Measurements from ENCODE around the gene ZNF700.

The ZNF700 gene

DNA sequence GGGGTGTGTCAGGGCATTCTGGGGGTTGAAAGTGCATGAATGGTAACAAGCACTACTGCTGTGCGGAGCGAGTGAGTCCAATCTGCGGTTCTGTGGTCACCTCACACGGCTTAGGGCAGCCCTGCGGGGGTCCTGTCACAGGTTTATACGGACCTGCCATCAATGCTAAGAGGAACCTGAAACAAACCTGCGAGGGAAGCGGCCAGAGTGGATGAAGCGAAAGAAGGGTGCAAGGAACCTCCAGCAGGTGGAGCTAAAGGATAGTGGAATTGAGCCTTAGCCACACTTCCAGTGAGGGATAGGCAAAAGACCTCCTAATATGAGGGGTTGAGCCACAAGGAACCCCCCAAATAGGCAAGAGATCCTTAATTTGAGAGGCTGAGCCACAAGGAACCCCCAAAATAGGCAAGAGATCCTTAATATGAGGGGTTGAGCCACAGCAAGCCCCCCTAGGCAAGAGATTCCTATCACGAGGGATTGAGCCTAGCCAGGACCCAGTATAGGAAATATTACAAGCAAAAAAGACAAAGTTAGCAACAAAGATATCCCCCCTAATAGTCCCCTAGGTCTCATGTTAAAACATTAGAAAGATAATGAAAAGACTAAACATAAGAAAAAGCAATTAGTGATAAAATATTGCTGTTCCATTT lies 43.6 kb upstream of the ZNF700 start:
- Histone ChIP-seq H3K4me2 (ENCODE audit: low read depth, low read length) (peak overlapping the region; percentile 37), H3K27ac (ENCODE audit: low read length) (no peak overlapping the region)

GRCh38 chr19:11882606-11883005 lies 42.3 kb upstream of the ZNF700 start:
- Histone ChIP-seq H3K9me2 (replicated peaks; ENCODE audit: insufficient read depth, low read length) (no peaks in the 10 kb centered on the region), H3K36me3 (replicated peaks; ENCODE audit: insufficient read depth, low read length) (no peaks in the 10 kb centered on the region), H3K4me3 (ENCODE audit: low read length) (no peak overlapping the region), H4K20me1 (ENCODE audit: insufficient read depth, low read length) (no peaks in the 10 kb centered on the region), H3F3A (ENCODE audit: insufficient read depth, low read length) (no peaks in the 10 kb centered on the region), H3K27me3 (replicated peaks; ENCODE audit: insufficient read depth, low read length) (no peaks in the 10 kb centered on the region), H3K27ac (ENCODE audit: low read length) (no peak overlapping the region), H3K9me3 (replicated peaks; ENCODE audit: insufficient read depth, low read length) (no peaks in the 10 kb centered on the region), H2AFZ (ENCODE audit: low read length) (no peak overlapping the region), H3K4me2 (ENCODE audit: low read depth, low read length) (no peak overlapping the region), H3K79me2 (ENCODE audit: low read length) (no peaks in the 10 kb centered on the region), H3K4me1 (ENCODE audit: low read length) (no peaks in the 10 kb centered on the region), H3K9ac (ENCODE audit: low read length) (no peak overlapping the region)
- no peak for DNase-seq
- no peak for TF ChIP-seq EZH2phosphoT487 (IDR thresholded peaks at IDR 0.05; ENCODE audit: low read length)
- TF ChIP-seq CTCF (IDR thresholded peaks at IDR 0.05; ENCODE audit: low read length) = no peak
- no peak for TF ChIP-seq EZH2 (optimal IDR thresholded peaks at IDR 0.05; ENCODE audit: low read depth, low read length)

More for the DNA sequence above, 43.6 kb upstream of the ZNF700 start:
- H4K20me1 ChIP-seq (ENCODE audit: insufficient read depth, low read length) = no peaks in the 10 kb centered on the region
- H3K9me2 ChIP-seq (replicated peaks; ENCODE audit: insufficient read depth, low read length) = no peaks in the 10 kb centered on the region
- H3K79me2 ChIP-seq (ENCODE audit: low read length) = no peaks in the 10 kb centered on the region
- no peak for TF ChIP-seq EZH2phosphoT487 (IDR thresholded peaks at IDR 0.05; ENCODE audit: low read length)
- peak; percentile 82 for TF ChIP-seq CTCF (IDR thresholded peaks at IDR 0.05; ENCODE audit: low read length)
- H3K36me3 ChIP-seq (replicated peaks; ENCODE audit: insufficient read depth, low read length) = no peaks in the 10 kb centered on the region
- H3K9me3 ChIP-seq (replicated peaks; ENCODE audit: insufficient read depth, low read length) = no peaks in the 10 kb centered on the region
- H3K9ac ChIP-seq (ENCODE audit: low read length) = no peak overlapping the region
- no peaks in the 10 kb centered on the region for H3K27me3 ChIP-seq (replicated peaks; ENCODE audit: insufficient read depth, low read length)
- H2AFZ ChIP-seq (ENCODE audit: low read length) = no peak overlapping the region
- no peak overlapping the region for H3K4me3 ChIP-seq (ENCODE audit: low read length)
- H3K4me1 ChIP-seq (ENCODE audit: low read length) = no peaks in the 10 kb centered on the region
- H3F3A ChIP-seq (ENCODE audit: insufficient read depth, low read length) = no peaks in the 10 kb centered on the region
- DNase-seq = peak; percentile 63

GRCh38 chr19:11887234-11887610 lies 37.7 kb upstream of the ZNF700 start:
- H3K4me3 ChIP-seq (ENCODE audit: low read length) = peak overlapping the region; percentile 66
- no peak overlapping the region for H3K9ac ChIP-seq (ENCODE audit: low read length)
- H3K9me2 ChIP-seq (replicated peaks; ENCODE audit: insufficient read depth, low read length) = no peaks in the 10 kb centered on the region
- H3K27me3 ChIP-seq (replicated peaks; ENCODE audit: insufficient read depth, low read length) = no peaks in the 10 kb centered on the region
- peak overlapping the region; percentile 88 for H3K4me2 ChIP-seq (ENCODE audit: low read depth, low read length)
- no peak overlapping the region for H3K27ac ChIP-seq (ENCODE audit: low read length)
- H2AFZ ChIP-seq (ENCODE audit: low read length) = peak overlapping the region; percentile 91
- H4K20me1 ChIP-seq (ENCODE audit: insufficient read depth, low read length) = no peaks in the 10 kb centered on the region
- no peaks in the 10 kb centered on the region for H3K9me3 ChIP-seq (replicated peaks; ENCODE audit: insufficient read depth, low read length)
- H3K79me2 ChIP-seq (ENCODE audit: low read length) = no peaks in the 10 kb centered on the region
- no peaks in the 10 kb centered on the region for H3K4me1 ChIP-seq (ENCODE audit: low read length)
- TF ChIP-seq EZH2 (optimal IDR thresholded peaks at IDR 0.05; ENCODE audit: low read depth, low read length) = no peak
- TF ChIP-seq CTCF (IDR thresholded peaks at IDR 0.05; ENCODE audit: low read length) = no peak
- TF ChIP-seq EZH2phosphoT487 (IDR thresholded peaks at IDR 0.05; ENCODE audit: low read length) = no peak
- H3F3A ChIP-seq (ENCODE audit: insufficient read depth, low read length) = no peaks in the 10 kb centered on the region
- no peaks in the 10 kb centered on the region for H3K36me3 ChIP-seq (replicated peaks; ENCODE audit: insufficient read depth, low read length)
- no peak for DNase-seq
